Esophagus muscularis mucosa (tissue), 4 donors: Measurements from ENCODE around the gene MCAT. TPM values are rescaled to one million over a fixed set of nuclear protein-coding genes. Genes with fewer than 3 reads are reported as not detected.

Source experiments
- DNase-seq: peaks from one replicate; pipeline ENCODE4 v3.0.0-alpha.2; 2017; ENCODE audit errors: extremely low spot score
- H3K27ac ChIP-seq, 4 donors: fragments of 200-600 bp; sonication (generic); replicated peaks in 1 of 4; 1 replicate in 3 of 4; 2 replicates in 1 of 4; pipeline ENCODE4 v1.5.1; 2016 to 2019; ENCODE audit warnings: mild to moderate bottlenecking in 1 of 4
- H3K27me3 ChIP-seq, 4 donors: fragments of 200-600 bp; sonication (generic); one replicate each; pipeline versions ENCODE4 v1.5.1 to v1.6.0; 2016 to 2019
- H3K36me3 ChIP-seq, 4 donors: fragments of 200-600 bp; sonication (generic); one replicate each; pipeline ENCODE4 v1.5.1; 2016 to 2019
- H3K4me1 ChIP-seq, 4 donors: fragments of 200-600 bp; sonication (generic); one replicate each; pipeline ENCODE4 v1.5.1; 2016 to 2019
- H3K4me3 ChIP-seq, 4 donors: fragments of 200-600 bp; sonication (generic); 1 replicate in 2 of 4; 2 replicates in 2 of 4; pipeline ENCODE4 v1.5.1; 2016 to 2019; ENCODE audit warnings: mild to moderate bottlenecking in 4 of 4, moderate library complexity in 1 of 4
- H3K9me3 ChIP-seq, 4 donors: fragments of 200-600 bp; sonication (generic); 1 replicate in 3 of 4; 2 replicates in 1 of 4; pipeline ENCODE4 v1.5.1; 2016 to 2019
- EP300 ChIP-seq: sonication (generic); formaldehyde crosslinking; IDR thresholded peaks from one replicate; pipeline ENCODE4 v1.6.1; 2017; ENCODE audit warnings: antibody characterized with exemption
- POLR2A ChIP-seq: fragments of 450-650 bp; IDR thresholded peaks from one replicate; pipeline ENCODE4 v1.6.1; 2017; ENCODE audit warnings: antibody characterized with exemption, moderate library complexity, mild to moderate bottlenecking, low read depth
- POLR2AphosphoS5 ChIP-seq, 2 donors: sonication (generic); formaldehyde crosslinking; IDR thresholded peaks; one replicate each; pipeline ENCODE4 v1.6.1; 2017; ENCODE audit warnings: antibody characterized with exemption in 2 of 2
- WGBS: methylation state at CpG from one replicate; pipeline ENCODE4 v1.1.5; 2018; 5-methylcytosine and 5-hydroxymethylcytosine counted together
- intact Hi-C: fragments of 100-400 bp; cut with DNase I; formaldehyde crosslinking; loops from one replicate; pipeline ENCODE4 v1.15.1; 2023
- total RNA-seq, 4 donors: library from RNA; depleted of rRNA; stranded (reverse); fragments of >200 nt; gene quantifications; one replicate each; pipeline versions ENCODE4 v1.1.0 to v1.2.1, GENCODE V29; 2016
- TF ChIP-seq, protein P1 (sequence below), 3 experiments: fragments of 200-600 bp in 2 of 3; fragments of 450-650 bp in 1 of 3; sonication (generic) in 2 of 3; IDR thresholded peaks; one replicate each; pipeline ENCODE4 v1.5.1; 2017 to 2019; ENCODE audit warnings: antibody characterized with exemption in 3 of 3, mild to moderate bottlenecking in 2 of 3, moderate library complexity in 1 of 3

The MCAT gene
- total RNA-seq, 4 donors from 2014 or later, result 15.8 to 32.1 (median 22.7) TPM

DNA sequence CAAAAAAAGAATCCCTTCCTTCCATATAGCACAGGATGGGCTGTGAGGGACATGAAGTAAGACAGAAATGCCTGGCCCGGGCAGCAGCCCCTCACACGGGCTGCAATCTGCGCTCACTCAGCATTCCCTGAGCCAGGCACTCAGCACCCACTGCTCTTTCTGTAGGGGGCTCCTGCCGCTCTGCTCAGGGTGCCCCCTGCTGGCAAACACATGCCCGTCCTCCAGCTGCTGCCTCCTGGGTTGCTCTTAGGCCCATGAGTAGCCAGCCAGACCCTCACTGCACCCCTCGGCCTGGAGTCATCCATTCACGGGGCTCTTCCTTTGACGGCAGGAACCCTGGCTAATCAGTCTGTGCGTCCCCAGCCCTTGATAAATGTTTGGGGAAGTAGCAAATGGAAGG lies 6.9 kb downstream of the MCAT start:
- intact Hi-C loops, result no loop called here
- Histone ChIP-seq H3K4me3 (no peak overlapping the region), H3K36me3 (peaks cover 40 to 99% (median 89%) of the 10 kb centered on the region in 4 donors), H3K27ac (no peak overlapping the region), H3K9me3 (no peaks in the 10 kb centered on the region), H3K27me3 (no peaks in the 10 kb centered on the region), H3K4me1 (peaks cover 4 to 24% (median 19%) of the 10 kb centered on the region in 4 donors)
- TF ChIP-seq, protein P1, sequence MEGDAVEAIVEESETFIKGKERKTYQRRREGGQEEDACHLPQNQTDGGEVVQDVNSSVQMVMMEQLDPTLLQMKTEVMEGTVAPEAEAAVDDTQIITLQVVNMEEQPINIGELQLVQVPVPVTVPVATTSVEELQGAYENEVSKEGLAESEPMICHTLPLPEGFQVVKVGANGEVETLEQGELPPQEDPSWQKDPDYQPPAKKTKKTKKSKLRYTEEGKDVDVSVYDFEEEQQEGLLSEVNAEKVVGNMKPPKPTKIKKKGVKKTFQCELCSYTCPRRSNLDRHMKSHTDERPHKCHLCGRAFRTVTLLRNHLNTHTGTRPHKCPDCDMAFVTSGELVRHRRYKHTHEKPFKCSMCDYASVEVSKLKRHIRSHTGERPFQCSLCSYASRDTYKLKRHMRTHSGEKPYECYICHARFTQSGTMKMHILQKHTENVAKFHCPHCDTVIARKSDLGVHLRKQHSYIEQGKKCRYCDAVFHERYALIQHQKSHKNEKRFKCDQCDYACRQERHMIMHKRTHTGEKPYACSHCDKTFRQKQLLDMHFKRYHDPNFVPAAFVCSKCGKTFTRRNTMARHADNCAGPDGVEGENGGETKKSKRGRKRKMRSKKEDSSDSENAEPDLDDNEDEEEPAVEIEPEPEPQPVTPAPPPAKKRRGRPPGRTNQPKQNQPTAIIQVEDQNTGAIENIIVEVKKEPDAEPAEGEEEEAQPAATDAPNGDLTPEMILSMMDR (IDR thresholded peaks at IDR 0.05), result peak in 2 of 3 experiments; percentile 29 to 52
- no peak for TF ChIP-seq POLR2A
- 38% methylated on average over 9 of the region's 9 CpGs for WGBS
- DNase-seq, result no peak

DNA sequence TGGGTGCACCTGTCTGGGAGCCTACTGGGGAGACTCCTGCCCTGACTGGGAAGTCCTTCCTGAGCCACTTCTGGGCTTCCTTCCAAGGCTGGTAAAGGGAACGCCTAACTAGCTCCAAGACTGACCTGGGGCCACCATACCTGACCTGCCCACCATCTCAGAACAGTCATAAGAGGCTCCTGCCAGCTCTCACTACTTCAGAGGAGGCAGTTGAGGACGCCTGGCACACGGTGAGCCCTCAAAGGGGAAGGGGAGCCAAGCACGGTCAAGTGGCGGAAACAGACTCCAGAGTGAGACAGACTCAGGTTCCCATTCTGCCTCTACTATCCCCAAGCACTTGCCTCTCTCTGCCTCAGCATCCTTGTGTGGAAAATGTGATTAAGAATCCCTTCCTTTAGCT lies 7.6 kb downstream of the MCAT start:
- Histone ChIP-seq H3K4me1 (peaks cover 0 to 18% (median 16%) of the 10 kb centered on the region in 4 donors), H3K36me3 (peaks cover 35 to 99% (median 85%) of the 10 kb centered on the region in 4 donors), H3K9me3 (no peaks in the 10 kb centered on the region), H3K27ac (no peak overlapping the region), H3K4me3 (no peak overlapping the region), H3K27me3 (no peaks in the 10 kb centered on the region)
- no peak for TF ChIP-seq POLR2A
- no peak for TF ChIP-seq EP300
- TF ChIP-seq POLR2AphosphoS5 (IDR thresholded peaks at IDR 0.05), result no peak
- TF ChIP-seq, protein P1 (IDR thresholded peaks at IDR 0.05), result no peak
- intact Hi-C loops, result no loop called here
- 89% methylated on average over 3 of the region's 5 CpGs for WGBS
- no peak for DNase-seq

DNA sequence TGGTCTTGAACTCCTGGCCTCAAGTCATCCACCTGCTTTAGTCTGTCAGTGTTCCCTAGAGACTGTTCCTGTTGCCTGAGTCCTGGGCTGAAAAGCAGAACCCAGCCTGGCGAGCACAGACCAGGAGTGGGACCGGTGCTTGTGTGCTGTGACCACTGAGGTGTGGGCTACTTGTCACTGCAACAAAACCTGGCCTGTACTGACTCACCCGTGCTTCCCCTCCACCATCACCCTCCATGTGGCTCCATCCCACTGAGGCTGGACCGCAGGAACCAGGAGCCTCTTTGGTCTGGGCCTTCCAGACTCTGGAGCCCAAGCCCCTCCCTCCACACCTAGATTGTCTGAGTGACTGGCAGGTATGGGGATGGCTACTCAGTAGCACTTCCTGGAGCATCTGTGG lies 8.6 kb downstream of the MCAT start:
- TF ChIP-seq, protein P1 (IDR thresholded peaks at IDR 0.05), result no peak
- TF ChIP-seq EP300, result no peak
- no peak for TF ChIP-seq POLR2A
- no peak for TF ChIP-seq POLR2AphosphoS5 (IDR thresholded peaks at IDR 0.05)
- no peaks in the 10 kb centered on the region for H3K27me3 ChIP-seq
- no peak for DNase-seq
- no peaks in the 10 kb centered on the region for H3K9me3 ChIP-seq
- H3K27ac ChIP-seq, result no peak overlapping the region
- no peak overlapping the region for H3K4me3 ChIP-seq
- intact Hi-C loops, result no loop called here
- H3K36me3 ChIP-seq, result peaks cover 26 to 89% (median 75%) of the 10 kb centered on the region in 4 donors
- H3K4me1 ChIP-seq, result peaks cover 0 to 18% (median 14%) of the 10 kb centered on the region in 4 donors
- 100% methylated on average over 1 of the region's 4 CpGs for WGBS

DNA sequence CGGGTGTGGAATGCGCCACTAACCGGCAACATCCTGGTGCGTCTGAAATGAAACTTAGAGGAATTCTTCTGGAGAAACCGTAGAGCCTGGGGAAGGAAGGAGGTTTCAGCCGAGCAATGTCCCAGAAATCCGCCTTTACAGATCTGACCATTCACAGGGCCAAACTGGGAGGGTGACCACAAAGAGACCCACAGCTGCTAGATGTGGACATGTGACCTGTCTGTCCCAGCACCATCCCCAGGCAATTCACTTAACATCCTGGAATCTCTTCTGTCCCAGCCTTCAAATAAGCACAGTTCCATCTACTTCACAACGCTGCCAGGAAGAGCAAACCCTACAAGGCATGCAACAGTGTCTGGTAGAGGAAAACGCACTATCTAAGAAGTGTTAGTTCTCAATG lies 9.8 kb downstream of the MCAT start:
- no peak for DNase-seq
- WGBS, result 89% methylated on average over 9 of the region's 9 CpGs

More for the DNA sequence above, 9.8 kb downstream of the MCAT start:
- Histone ChIP-seq H3K4me1 (peaks cover 0 to 18% (median 14%) of the 10 kb centered on the region in 4 donors), H3K9me3 (no peaks in the 10 kb centered on the region), H3K36me3 (peaks cover 24 to 77% (median 65%) of the 10 kb centered on the region in 4 donors), H3K27me3 (no peaks in the 10 kb centered on the region), H3K27ac (no peak overlapping the region), H3K4me3 (no peak overlapping the region)
- TF ChIP-seq POLR2A, result no peak
- no peak for TF ChIP-seq EP300
- TF ChIP-seq POLR2AphosphoS5 (IDR thresholded peaks at IDR 0.05), result no peak
- TF ChIP-seq, protein P1 (IDR thresholded peaks at IDR 0.05), result no peak
- intact Hi-C loops, result no loop called here
